IMR-90 (cell line): ENCODE results near the gene PAFAH2. TPM values are rescaled to one million over a fixed set of nuclear protein-coding genes. Genes with fewer than 3 reads are reported as not detected.

Experiments
- ATAC-seq: fragments of 200-7000 bp; cut with Tn5 transposase; 2 replicates; pipeline ENCODE4 v1.9.1; 2020; ENCODE audit warnings: low read depth, mild to moderate bottlenecking, moderate library complexity
- BruUV-seq: library from RNA; stranded (reverse); fragments of 400-500 nt; replicated peaks from 2 replicates; lab custom pipeline; 2021; lab: Mats Ljungman, UMichigan
- CTCF ChIA-PET: fragments of 300-600 bp; formaldehyde crosslinking; extraction: SDS; loops from one replicate; lab custom pipeline; 2021; ENCODE audit warnings: antibody characterized with exemption; lab: Yijun Ruan, JAX
- POLR2A ChIA-PET: fragments of 300-600 bp; sonication (Branson Sonifier 250); formaldehyde crosslinking; loops from one replicate; lab custom pipeline; 2022; ENCODE audit warnings: antibody characterized with exemption; ENCODE audit not compliant: unreplicated experiment; lab: Charles Lee
- DNase-seq: peaks from one replicate; pipeline ENCODE4 v3.0.0; 2013
- H2AFZ ChIP-seq: replicated peaks from 2 replicates; pipeline ENCODE3; 2013; ENCODE audit warnings: low read length, mild to moderate bottlenecking; ENCODE audit not compliant: poor library complexity
- H2AK5ac ChIP-seq: 2 replicates; pipeline ENCODE4 v1.6.1; 2013; ENCODE audit warnings: low read depth, low read length, inconsistent platforms
- H2AK9ac ChIP-seq: replicated peaks from 2 replicates; pipeline ENCODE3; 2013; ENCODE audit warnings: mild to moderate bottlenecking, low read depth, low read length, moderate library complexity; ENCODE audit not compliant: poor library complexity
- H2BK120ac ChIP-seq: 2 replicates; pipeline ENCODE4 v1.6.1; 2013; ENCODE audit warnings: low read depth, low read length, inconsistent platforms
- H2BK15ac ChIP-seq: 3 replicates; pipeline ENCODE4 v1.6.1; 2013; ENCODE audit warnings: low read depth, low read length, inconsistent platforms
- H2BK20ac ChIP-seq: 2 replicates; pipeline ENCODE4 v1.6.1; 2013; ENCODE audit warnings: low read depth, mild to moderate bottlenecking, inconsistent platforms, low read length, moderate library complexity
- H2BK5ac ChIP-seq: 2 replicates; pipeline ENCODE4 v1.6.1; 2013; ENCODE audit warnings: mild to moderate bottlenecking, low read depth, low read length, inconsistent platforms; ENCODE audit not compliant: poor library complexity, severe bottlenecking
- H3K14ac ChIP-seq: replicated peaks from 2 replicates; pipeline ENCODE4 v1.6.1; 2013; ENCODE audit warnings: low read depth, low read length, inconsistent platforms
- H3K18ac ChIP-seq: 2 replicates; pipeline ENCODE4 v1.6.1; 2013; ENCODE audit warnings: low read depth, low read length, control low read depth
- H3K23ac ChIP-seq: 2 replicates; pipeline ENCODE4 v1.6.1; 2013; ENCODE audit warnings: low read depth, low read length, inconsistent platforms
- H3K27ac ChIP-seq: 2 replicates; pipeline ENCODE4 v1.5.1; 2013; ENCODE audit warnings: mild to moderate bottlenecking, control low read depth, low read length; ENCODE audit not compliant: insufficient read depth
- H3K27me3 ChIP-seq: 2 replicates; pipeline ENCODE4 v1.6.1; 2013; ENCODE audit warnings: low read length; ENCODE audit not compliant: control insufficient read depth, insufficient read depth
- H3K36me3 ChIP-seq: 2 replicates; pipeline ENCODE4 v1.6.1; 2013; ENCODE audit warnings: low read length, mixed read lengths; ENCODE audit not compliant: control insufficient read depth, insufficient read depth
- H3K4ac ChIP-seq: 2 replicates; pipeline ENCODE4 v1.6.1; 2013; ENCODE audit warnings: low read depth, low read length, inconsistent platforms
- H3K4me1 ChIP-seq: 2 replicates; pipeline ENCODE4 v1.6.1; 2013; ENCODE audit warnings: low read length, mixed read lengths; ENCODE audit not compliant: control insufficient read depth, insufficient read depth
- H3K4me2 ChIP-seq: 2 replicates; pipeline ENCODE4 v1.6.1; 2013; ENCODE audit warnings: low read depth, mild to moderate bottlenecking, control low read depth, low read length, moderate library complexity
- H3K4me3 ChIP-seq: 2 replicates; pipeline ENCODE4 v1.5.1; 2013; ENCODE audit warnings: low read depth, mild to moderate bottlenecking, control low read depth, low read length, moderate library complexity; ENCODE audit not compliant: insufficient read depth
- H3K56ac ChIP-seq: 2 replicates; pipeline ENCODE4 v1.6.1; 2013; ENCODE audit warnings: low read length, inconsistent platforms; ENCODE audit not compliant: insufficient read depth; ENCODE audit errors: extremely low read depth
- H3K79me1 ChIP-seq, 2 experiments: 2 replicates each; pipeline ENCODE4 v1.6.1; 2013; ENCODE audit warnings: low read length in 2 of 2, inconsistent platforms in 1 of 2, low read depth in 1 of 2
- H3K9ac ChIP-seq: 2 replicates; pipeline ENCODE4 v1.6.1; 2013; ENCODE audit warnings: low read depth, low read length, control low read depth
- H3K9me1 ChIP-seq: 2 replicates; pipeline ENCODE4 v1.6.1; 2013; ENCODE audit warnings: low read length, inconsistent platforms; ENCODE audit not compliant: insufficient read depth
- H3K9me3 ChIP-seq: 2 replicates; pipeline ENCODE4 v1.6.1; 2013; ENCODE audit warnings: low read length; ENCODE audit not compliant: control insufficient read depth, insufficient read depth
- H4K20me1 ChIP-seq: 2 replicates; pipeline ENCODE4 v1.6.1; 2013; ENCODE audit warnings: low read length, inconsistent platforms; ENCODE audit not compliant: insufficient read depth
- H4K5ac ChIP-seq: 2 replicates; pipeline ENCODE4 v1.6.1; 2013; ENCODE audit warnings: mild to moderate bottlenecking, low read depth, low read length, control low read depth
- H4K8ac ChIP-seq, 2 experiments: 2 replicates each; pipeline ENCODE4 v1.6.1; 2013; ENCODE audit warnings: low read depth in 2 of 2, low read length in 2 of 2, control low read depth in 1 of 2, inconsistent platforms in 1 of 2
- H4K91ac ChIP-seq: 2 replicates; pipeline ENCODE4 v1.6.1; 2013; ENCODE audit warnings: low read depth, low read length, inconsistent platforms; ENCODE audit not compliant: insufficient read depth
- BHLHE40 ChIP-seq: fragments of 150-350 bp; IDR thresholded peaks from 2 replicates; pipeline ENCODE4 v1.6.1; 2016; ENCODE audit warnings: mild to moderate bottlenecking, low read depth, low read length
- CEBPB ChIP-seq: IDR thresholded peaks from 2 replicates; pipeline ENCODE4 v1.6.1; 2012; ENCODE audit warnings: low read depth, low read length, improper control_type of control experiment
- CHD1 ChIP-seq: IDR thresholded peaks from 2 replicates; pipeline ENCODE4 v1.6.1; 2012; ENCODE audit warnings: low read depth, low read length, improper control_type of control experiment
- CTCF ChIP-seq: conservative IDR thresholded peaks from 2 replicates; pipeline ENCODE4 v1.5.1; 2012; ENCODE audit warnings: mild to moderate bottlenecking, low read depth, low read length, improper control_type of control experiment
- ELK1 ChIP-seq: fragments of 150-350 bp; IDR thresholded peaks from 2 replicates; pipeline ENCODE4 v1.6.1; 2016; ENCODE audit warnings: low read depth, mild to moderate bottlenecking, low read length, moderate library complexity, borderline replicate concordance
- FOS ChIP-seq: fragments of 150-350 bp; IDR thresholded peaks from 2 replicates; pipeline ENCODE4 v1.6.1; 2016; ENCODE audit warnings: low read depth, low read length
- MAFK ChIP-seq: IDR thresholded peaks from 2 replicates; pipeline ENCODE4 v1.6.1; 2012; ENCODE audit warnings: low read depth, low read length, improper control_type of control experiment
- MAZ ChIP-seq: IDR thresholded peaks from 2 replicates; pipeline ENCODE4 v1.6.1; 2012; ENCODE audit warnings: low read depth, mild to moderate bottlenecking, low read length, improper control_type of control experiment, moderate library complexity, borderline replicate concordance
- MXI1 ChIP-seq: IDR thresholded peaks from 2 replicates; pipeline ENCODE4 v1.6.1; 2012; ENCODE audit warnings: low read depth, mild to moderate bottlenecking, low read length, moderate library complexity, borderline replicate concordance
- NFE2L2 ChIP-seq: fragments of 150-350 bp; IDR thresholded peaks from 2 replicates; pipeline ENCODE4 v1.6.1; 2016; ENCODE audit warnings: low read depth, mild to moderate bottlenecking, low read length
- POLR2A ChIP-seq: IDR thresholded peaks from 2 replicates; pipeline ENCODE4 v1.6.1; 2012; ENCODE audit warnings: mild to moderate bottlenecking, low read depth, low read length
- RAD21 ChIP-seq: IDR thresholded peaks from 2 replicates; pipeline ENCODE4 v1.6.1; 2012; ENCODE audit warnings: low read length, improper control_type of control experiment
- RCOR1 ChIP-seq: IDR thresholded peaks from 2 replicates; pipeline ENCODE4 v1.6.1; 2012; ENCODE audit warnings: mild to moderate bottlenecking, low read length, improper control_type of control experiment; ENCODE audit not compliant: insufficient replicate concordance
- RFX5 ChIP-seq: IDR thresholded peaks from 2 replicates; pipeline ENCODE4 v1.8.0; 2012; ENCODE audit warnings: low read depth, mild to moderate bottlenecking, low read length, moderate library complexity
- SMC3 ChIP-seq: fragments of 150-350 bp; IDR thresholded peaks from 2 replicates; pipeline ENCODE4 v1.6.1; 2016; ENCODE audit warnings: low read depth, mild to moderate bottlenecking, antibody characterized with exemption, low read length, moderate library complexity
- USF2 ChIP-seq: fragments of 150-350 bp; IDR thresholded peaks from 2 replicates; pipeline ENCODE4 v1.6.1; 2017; ENCODE audit warnings: mild to moderate bottlenecking, antibody characterized with exemption, low read length, low read depth
- WGBS, 2 experiments: methylation state at CpG; one replicate each; pipeline versions ENCODE4 v1.1.5 to v1.1.7; 2013; ENCODE audit warnings: missing lambda C conversion rate in 2 of 2; ENCODE audit not compliant: insufficient read length in 1 of 2; ENCODE audit errors: extremely low coverage in 2 of 2; 5-methylcytosine and 5-hydroxymethylcytosine counted together
- dilution Hi-C: fragments of 300-500 bp; cut with HindIII; formaldehyde crosslinking; loops from one replicate; pipeline ENCODE4 v1.14.3; 2018; ENCODE audit warnings: low sequenced_read_pairs; ENCODE audit not compliant: unreplicated experiment
- in situ Hi-C: fragments of 300-500 bp; cut with MboI; formaldehyde crosslinking; loops from 3 replicates; pipeline ENCODE4 v1.14.3; 2019; ENCODE audit warnings: low sequenced_read_pairs, inconsistent platforms, mixed read lengths
- intact Hi-C: fragments of 100-400 bp; cut with micrococcal nuclease; formaldehyde crosslinking; loops from 2 replicates; pipeline ENCODE4 v1.10.0; 2022
- polyA plus RNA-seq, 3 experiments: library from polyadenylated mRNA; depleted of rRNA; stranded (reverse); fragments of >200 nt; gene quantifications; 2 replicates each; pipeline ENCODE4 v1.2.3, GENCODE V29; 2012; ENCODE audit warnings: low replicate concordance in 1 of 3
- total RNA-seq: library from RNA; depleted of rRNA; stranded (reverse); fragments of >200 nt; gene quantifications from 2 replicates; pipeline ENCODE4 v1.2.3, GENCODE V29; 2012

PAFAH2 gene
- total and polyA plus RNA-seq, 2 of the 4 experiments (the other 2 are of a cell fraction), result 8.3 to 12.2 TPM

DNA sequence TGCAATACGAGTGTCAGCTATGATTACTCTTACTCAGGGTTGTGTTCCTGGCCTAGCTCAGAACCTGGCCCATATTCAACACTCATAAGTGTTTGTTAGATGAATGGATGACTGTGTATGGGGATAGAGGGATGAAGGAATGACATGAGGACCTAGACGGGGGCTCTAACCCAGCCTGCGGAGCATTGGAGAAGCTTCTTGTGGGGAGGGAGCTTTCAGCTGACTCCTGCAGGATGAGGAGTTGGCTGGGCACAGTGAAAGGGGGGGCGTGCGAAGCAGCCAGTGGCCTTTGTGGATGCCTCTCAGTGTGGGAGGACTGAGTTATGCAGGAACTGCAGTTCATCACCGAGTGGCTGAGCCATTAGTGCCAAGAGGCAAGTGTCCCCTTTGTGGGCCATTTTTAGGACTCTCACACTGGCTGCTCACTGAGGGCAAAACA lies 22.5 kb upstream of the PAFAH2 start:
- ATAC-seq, result peak; percentile 59
- peak overlapping the region; percentile 71 for H2BK20ac ChIP-seq
- no peaks in the 10 kb centered on the region for H4K20me1 ChIP-seq
- H3K27me3 ChIP-seq, result peaks cover 2% of the 10 kb centered on the region; the same call in 1 of the 2 replicates
- H2AK5ac ChIP-seq, result peak overlapping the region; percentile 48
- peak overlapping the region; percentile 30; the same call in 1 of the 3 replicates for H2BK15ac ChIP-seq
- POLR2A ChIA-PET, result no interaction called here
- dilution Hi-C loops, result no loop called here
- peak overlapping the region; percentile 25; the same call in 1 of the 2 replicates for H4K91ac ChIP-seq
- no peak overlapping the region for H3K9ac ChIP-seq
- intact Hi-C loops, result no loop called here
- 37% methylated on average over 5 of the region's 6 CpGs; no CpG with 5 or more reads in 1 of the 2 experiments for WGBS, 2 experiments
- H3K27ac ChIP-seq, result no peak overlapping the region
- no peaks in the 10 kb centered on the region for H3K36me3 ChIP-seq
- peak overlapping the region; percentile 26 to 75 for H4K8ac ChIP-seq
- peaks cover 30% of the 10 kb centered on the region for H3K4me1 ChIP-seq
- peak overlapping the region; percentile 10; the same call in 1 of the 2 replicates for H3K4me2 ChIP-seq
- CTCF ChIA-PET, result interaction anchor here (1.2 to 1.4 kb wide), 2 partner anchors 23 to 397 kb away, joined by 3 to 5 read pairs; partner anchors contain the start of gene PAFAH2
- H2BK5ac ChIP-seq, result peak overlapping the region; percentile 42
- H2AK9ac ChIP-seq, result peak overlapping the region; percentile 73
- H3K56ac ChIP-seq, result no peak overlapping the region
- H3K4me3 ChIP-seq, result no peak overlapping the region
- DNase-seq, result peak; percentile 58
- H3K23ac ChIP-seq, result peak overlapping the region; percentile 29; the same call in 1 of the 2 replicates
- peaks cover 10% of the 10 kb centered on the region for H3K9me1 ChIP-seq
- H2AFZ ChIP-seq, result peak overlapping the region; percentile 81
- BruUV-seq, result no TSS peak
- no peaks in the 10 kb centered on the region for H3K79me1 ChIP-seq
- in situ Hi-C loops, result no loop called here
- H3K14ac ChIP-seq, result peak overlapping the region; percentile 60
- peak overlapping the region; percentile 60 for H3K4ac ChIP-seq
- no peaks in the 10 kb centered on the region for H3K9me3 ChIP-seq
- peak overlapping the region; percentile 69 for H2BK120ac ChIP-seq
- peak overlapping the region; percentile 69; the same call in 1 of the 2 replicates for H4K5ac ChIP-seq
- TF ChIP-seq BHLHE40, result no peak; the same call in 1 of the 2 replicates
- no peak for TF ChIP-seq MXI1
- TF ChIP-seq RFX5, result no peak
- TF ChIP-seq POLR2A, result no peak
- TF ChIP-seq MAZ, result no peak
- no peak for TF ChIP-seq USF2
- no peak for TF ChIP-seq RCOR1
- TF ChIP-seq SMC3, result no peak
- TF ChIP-seq CHD1, result no peak
- TF ChIP-seq RAD21, result no peak
- TF ChIP-seq CEBPB, result no peak
- TF ChIP-seq CTCF, result no peak
- no peak for TF ChIP-seq MAFK
- TF ChIP-seq NFE2L2, result no peak
- no peak for TF ChIP-seq ELK1
- no peak for TF ChIP-seq FOS
- peak overlapping the region; percentile 12; the same call in 1 of the 2 replicates for H3K18ac ChIP-seq
